WTC11 (cell line): ENCODE results near the gene CH25H. TPM values are rescaled to one million over a fixed set of nuclear protein-coding genes. Genes with fewer than 3 reads are reported as not detected.

Source experiments
- ATAC-seq: fragments of 200-7000 bp; cut with Tn5 transposase; 2 replicates; pipeline ENCODE4 v1.10.0; 2021; ENCODE audit warnings: mild to moderate bottlenecking, moderate library complexity
- CTCF ChIA-PET: fragments of 300-600 bp; sonication (Branson Sonifier 250); formaldehyde crosslinking; loops from one replicate; lab custom pipeline; 2021; ENCODE audit warnings: antibody characterized with exemption; lab: Charles Lee
- POLR2A ChIA-PET: fragments of 350-600 bp; sonication (Branson Sonifier 250); formaldehyde crosslinking; loops from one replicate; lab custom pipeline; 2021; ENCODE audit warnings: antibody characterized with exemption; lab: Charles Lee
- DNase-seq: peaks from one replicate; pipeline ENCODE4 v3.0.0; 2021; ENCODE audit warnings: low spot score
- H3K27ac Mint-ChIP-seq: 2 replicates; pipeline ENCODE4 v1.8.0; 2021; ENCODE audit warnings: mixed read lengths
- H3K27me3 Mint-ChIP-seq: 2 replicates; pipeline ENCODE4 v1.8.0; 2021; ENCODE audit warnings: low read depth, mild to moderate bottlenecking, moderate library complexity, mixed read lengths
- H3K36me3 Mint-ChIP-seq: 2 replicates; pipeline ENCODE4 v1.8.0; 2021; ENCODE audit warnings: mixed read lengths
- H3K4me1 Mint-ChIP-seq: 2 replicates; pipeline ENCODE4 v1.8.0; 2022; ENCODE audit warnings: mixed read lengths
- H3K4me3 Mint-ChIP-seq: 2 replicates; pipeline ENCODE4 v1.8.0; 2021; ENCODE audit warnings: mild to moderate bottlenecking, moderate library complexity, mixed read lengths
- H3K9me3 Mint-ChIP-seq: 2 replicates; pipeline ENCODE4 v1.8.0; 2021; ENCODE audit warnings: mixed read lengths
- CREM ChIP-seq: sonication (generic); formaldehyde crosslinking; IDR thresholded peaks from 2 replicates; pipeline ENCODE4 v1.8.1; 2022; ENCODE audit warnings: mild to moderate bottlenecking, missing genetic modification reagents, moderate library complexity
- EMX1 ChIP-seq: fragments of 250-450 bp; sonication (Bioruptor Pico); IDR thresholded peaks from 2 replicates; pipeline ENCODE4 v1.8.0; 2021; ENCODE audit warnings: mild to moderate bottlenecking
- FOXJ3 ChIP-seq: sonication (generic); formaldehyde crosslinking; IDR thresholded peaks from 2 replicates; pipeline ENCODE4 v1.9.0; 2021; ENCODE audit warnings: missing genetic modification reagents, mild to moderate bottlenecking, borderline replicate concordance
- FOXK1 ChIP-seq: sonication (generic); formaldehyde crosslinking; IDR thresholded peaks from 2 replicates; pipeline ENCODE4 v1.8.0; 2022; ENCODE audit warnings: mild to moderate bottlenecking, moderate library complexity, missing genetic modification reagents
- GABPB1 ChIP-seq: sonication (generic); formaldehyde crosslinking; IDR thresholded peaks from 2 replicates; pipeline ENCODE4 v1.8.1; 2023; ENCODE audit warnings: mild to moderate bottlenecking, missing genetic modification reagents
- NR1H2 ChIP-seq: sonication (generic); formaldehyde crosslinking; IDR thresholded peaks from 2 replicates; pipeline ENCODE4 v1.9.0; 2021; ENCODE audit warnings: mild to moderate bottlenecking, moderate library complexity, missing genetic modification reagents
- NR3C1 ChIP-seq: sonication (generic); formaldehyde crosslinking; conservative IDR thresholded peaks from 2 replicates; pipeline ENCODE4 v1.8.1; 2023; ENCODE audit warnings: low read depth, mild to moderate bottlenecking, missing genetic modification reagents
- OVOL2 ChIP-seq: fragments of 250-450 bp; sonication (Bioruptor Pico); IDR thresholded peaks from 2 replicates; pipeline ENCODE4 v1.9.0; 2021; ENCODE audit warnings: mild to moderate bottlenecking, borderline replicate concordance
- RORB ChIP-seq: fragments of 250-450 bp; sonication (Bioruptor Pico); IDR thresholded peaks from 2 replicates; pipeline ENCODE4 v1.9.0; 2021; ENCODE audit warnings: mild to moderate bottlenecking
- TEAD4 ChIP-seq: sonication (generic); formaldehyde crosslinking; IDR thresholded peaks from 2 replicates; pipeline ENCODE4 v1.8.0; 2022; ENCODE audit warnings: mild to moderate bottlenecking, missing genetic modification reagents
- ZNF232 ChIP-seq: sonication (generic); formaldehyde crosslinking; IDR thresholded peaks from 2 replicates; pipeline ENCODE4 v1.8.0; 2022; ENCODE audit warnings: mild to moderate bottlenecking, missing genetic modification reagents
- ZNF263 ChIP-seq: sonication (generic); formaldehyde crosslinking; IDR thresholded peaks from 2 replicates; pipeline ENCODE4 v1.8.1; 2022; ENCODE audit warnings: low read depth, mild to moderate bottlenecking, moderate library complexity, missing genetic modification reagents
- ZNF317 ChIP-seq: sonication (generic); formaldehyde crosslinking; IDR thresholded peaks from 2 replicates; pipeline ENCODE4 v1.8.1; 2023; ENCODE audit warnings: low read depth, mild to moderate bottlenecking, moderate library complexity, missing genetic modification reagents, borderline replicate concordance
- total RNA-seq: library from RNA; stranded (reverse); gene quantifications from 3 replicates; pipeline ENCODE4 v1.2.3, GENCODE V29; 2021
- TF ChIP-seq, protein P1 (sequence below): fragments of 250-450 bp; sonication (Bioruptor Pico); IDR thresholded peaks from 2 replicates; pipeline ENCODE4 v1.9.0; 2021; ENCODE audit warnings: mild to moderate bottlenecking
- TF ChIP-seq, protein P2 (sequence below): sonication (generic); formaldehyde crosslinking; IDR thresholded peaks from 2 replicates; pipeline ENCODE4 v1.8.0; 2022; ENCODE audit warnings: mild to moderate bottlenecking, missing genetic modification reagents

Gene CH25H
- total RNA-seq, 1 experiment from 2014 or later: not detected

DNA sequence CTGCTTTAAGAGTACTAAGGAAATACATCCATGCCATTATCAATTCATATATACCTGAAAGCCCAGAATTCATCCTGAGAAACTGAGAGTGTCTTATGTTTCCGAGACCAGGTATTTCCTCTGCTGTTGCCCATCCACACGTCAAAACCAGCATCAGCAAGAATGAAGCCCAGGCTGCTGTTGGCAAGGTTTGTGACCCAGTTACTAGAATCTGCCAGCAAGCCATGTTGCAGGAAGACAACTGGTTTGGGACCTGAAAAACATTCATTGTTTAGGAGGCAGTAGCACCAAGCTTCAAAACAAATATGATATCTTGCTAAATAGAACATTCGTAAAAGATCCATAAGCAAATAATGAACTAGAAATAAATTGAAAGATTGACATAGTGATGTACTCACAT is 21.0 kb upstream of the CH25H start:
- ChIA-PET CTCF (no interaction called here), POLR2A (no interaction called here)
- peaks cover 64% of the 10 kb centered on the region for H3K36me3 Mint-ChIP-seq
- ATAC-seq (no peak), DNase-seq (no peak)
- peaks cover 14% of the 10 kb centered on the region for H3K4me1 Mint-ChIP-seq
- H3K27ac Mint-ChIP-seq: no peak overlapping the region
- H3K4me3 Mint-ChIP-seq: no peak overlapping the region
- H3K9me3 Mint-ChIP-seq: peaks cover 29% of the 10 kb centered on the region
- no peaks in the 10 kb centered on the region for H3K27me3 Mint-ChIP-seq
- no peak for TF ChIP-seq NR3C1
- no peak for TF ChIP-seq EMX1 (CRISPR knock-in tag)
- TF ChIP-seq ZNF263 (CRISPR knock-in tag): no peak
- no peak for TF ChIP-seq RORB (CRISPR knock-in tag)

DNA sequence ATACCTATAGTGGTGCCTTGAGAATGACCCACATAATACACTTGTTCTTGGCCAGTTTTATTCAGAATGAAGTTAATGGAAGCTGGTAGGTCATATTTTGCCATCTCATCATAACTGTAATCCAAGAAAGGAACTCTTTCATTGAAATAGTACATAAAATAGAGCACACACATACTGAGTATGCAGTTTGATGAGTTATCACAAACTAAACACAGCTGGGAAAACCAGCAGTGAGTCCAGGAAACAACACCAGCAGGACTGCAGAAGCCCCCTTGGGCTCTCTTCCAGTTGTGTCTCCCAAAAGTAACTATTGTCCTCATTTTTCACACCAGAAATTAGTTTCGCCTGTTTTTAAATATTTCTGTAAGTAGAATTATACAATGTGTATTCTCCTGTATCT is 19.8 kb upstream of the CH25H start:
- peaks cover 19% of the 10 kb centered on the region for H3K4me1 Mint-ChIP-seq
- no peak overlapping the region for H3K4me3 Mint-ChIP-seq
- CTCF ChIA-PET: no interaction called here
- ATAC-seq (no peak), DNase-seq (no peak)
- peaks cover 64% of the 10 kb centered on the region for H3K36me3 Mint-ChIP-seq
- no peak for TF ChIP-seq ZNF317 (CRISPR knock-in tag)
- no peak for TF ChIP-seq ZNF232 (CRISPR knock-in tag)
- TF ChIP-seq, protein P1, sequence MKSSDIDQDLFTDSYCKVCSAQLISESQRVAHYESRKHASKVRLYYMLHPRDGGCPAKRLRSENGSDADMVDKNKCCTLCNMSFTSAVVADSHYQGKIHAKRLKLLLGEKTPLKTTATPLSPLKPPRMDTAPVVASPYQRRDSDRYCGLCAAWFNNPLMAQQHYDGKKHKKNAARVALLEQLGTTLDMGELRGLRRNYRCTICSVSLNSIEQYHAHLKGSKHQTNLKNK: no peak
- no peak for TF ChIP-seq FOXJ3 (CRISPR knock-in tag)
- TF ChIP-seq NR1H2 (CRISPR knock-in tag): no peak
- no peak for TF ChIP-seq OVOL2 (CRISPR knock-in tag)
- TF ChIP-seq, protein P2, sequence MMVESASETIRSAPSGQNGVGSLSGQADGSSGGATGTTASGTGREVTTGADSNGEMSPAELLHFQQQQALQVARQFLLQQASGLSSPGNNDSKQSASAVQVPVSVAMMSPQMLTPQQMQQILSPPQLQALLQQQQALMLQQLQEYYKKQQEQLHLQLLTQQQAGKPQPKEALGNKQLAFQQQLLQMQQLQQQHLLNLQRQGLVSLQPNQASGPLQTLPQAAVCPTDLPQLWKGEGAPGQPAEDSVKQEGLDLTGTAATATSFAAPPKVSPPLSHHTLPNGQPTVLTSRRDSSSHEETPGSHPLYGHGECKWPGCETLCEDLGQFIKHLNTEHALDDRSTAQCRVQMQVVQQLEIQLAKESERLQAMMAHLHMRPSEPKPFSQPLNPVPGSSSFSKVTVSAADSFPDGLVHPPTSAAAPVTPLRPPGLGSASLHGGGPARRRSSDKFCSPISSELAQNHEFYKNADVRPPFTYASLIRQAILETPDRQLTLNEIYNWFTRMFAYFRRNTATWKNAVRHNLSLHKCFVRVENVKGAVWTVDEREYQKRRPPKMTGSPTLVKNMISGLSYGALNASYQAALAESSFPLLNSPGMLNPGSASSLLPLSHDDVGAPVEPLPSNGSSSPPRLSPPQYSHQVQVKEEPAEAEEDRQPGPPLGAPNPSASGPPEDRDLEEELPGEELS (CRISPR knock-in tag): no peak
- no peaks in the 10 kb centered on the region for H3K27me3 Mint-ChIP-seq
- H3K27ac Mint-ChIP-seq: no peak overlapping the region
- peaks cover 29% of the 10 kb centered on the region for H3K9me3 Mint-ChIP-seq
- POLR2A ChIA-PET: no interaction called here

DNA sequence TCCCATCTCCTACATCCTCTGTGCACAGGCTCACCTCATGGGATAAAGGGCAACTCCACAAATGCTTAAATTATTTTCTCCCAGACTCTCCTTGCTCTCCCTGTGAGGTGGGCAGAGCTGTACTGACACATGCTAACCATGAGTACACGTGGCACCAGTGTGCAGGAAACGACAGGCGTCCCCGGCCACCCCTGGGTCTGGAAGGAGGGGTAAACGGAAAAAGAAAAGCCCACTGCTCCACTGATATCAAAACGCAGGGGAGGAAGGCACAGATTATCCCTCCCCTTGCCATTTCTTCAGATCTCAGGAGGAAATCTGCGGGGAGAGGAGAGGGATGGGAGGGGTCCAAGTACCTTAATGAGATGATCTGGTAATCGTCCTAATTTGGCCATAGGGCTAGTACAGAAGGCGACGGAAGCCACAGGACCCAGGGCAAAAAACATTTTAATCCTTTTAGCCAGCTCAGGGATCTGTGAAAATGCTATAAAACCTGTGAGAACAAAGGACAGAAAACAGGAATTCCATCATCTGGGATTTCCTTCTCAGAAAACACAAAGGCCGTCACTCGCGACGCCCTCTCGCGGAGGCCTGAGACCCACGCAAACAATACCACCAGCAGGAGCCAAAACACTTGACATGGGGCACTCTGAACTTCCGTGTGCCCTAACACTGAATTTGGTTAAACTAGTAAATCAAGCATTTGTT is 17.8 kb upstream of the CH25H start:
- ATAC-seq (no peak), DNase-seq (no peak)
- H3K27me3 Mint-ChIP-seq: no peaks in the 10 kb centered on the region
- POLR2A ChIA-PET: no interaction called here
- H3K4me3 Mint-ChIP-seq: no peak overlapping the region
- H3K9me3 Mint-ChIP-seq: peaks cover 29% of the 10 kb centered on the region
- H3K4me1 Mint-ChIP-seq: peaks cover 32% of the 10 kb centered on the region
- CTCF ChIA-PET: interaction anchor here (1.5 kb wide), 1 partner anchor 496 kb away, joined by 4 read pairs; no protein-coding TSS in a partner anchor
- H3K27ac Mint-ChIP-seq: peak overlapping the region; percentile 48; the same call in 1 of the 2 replicates
- peaks cover 47% of the 10 kb centered on the region for H3K36me3 Mint-ChIP-seq
- TF ChIP-seq GABPB1 (CRISPR knock-in tag) (no peak), FOXK1 (CRISPR knock-in tag) (no peak), TEAD4 (CRISPR knock-in tag) (no peak), OVOL2 (CRISPR knock-in tag) (no peak)

DNA sequence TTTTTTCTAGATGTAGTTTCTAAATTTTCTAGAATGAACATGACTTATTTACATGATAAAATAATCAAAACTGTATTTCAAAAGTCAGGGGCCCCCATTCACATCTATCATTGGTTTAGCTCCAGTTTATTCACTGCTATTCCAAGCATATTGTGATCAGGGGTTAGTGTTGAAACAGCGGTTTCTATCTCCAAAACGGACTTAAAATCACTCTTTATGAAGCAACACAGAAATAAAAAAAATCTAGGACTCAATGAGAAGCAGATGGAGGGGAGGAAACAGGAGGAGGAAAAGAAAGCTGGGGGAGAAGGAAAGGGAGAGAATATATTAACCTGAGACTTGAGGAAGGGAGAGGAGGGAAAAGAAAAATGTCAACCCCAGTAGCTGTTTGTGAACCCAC is 14.8 kb upstream of the CH25H start:
- ATAC-seq (no peak), DNase-seq (no peak)
- TF ChIP-seq CREM: no peak
- H3K36me3 Mint-ChIP-seq: peaks cover 21% of the 10 kb centered on the region
- peaks cover 9% of the 10 kb centered on the region; the same call in 1 of the 2 replicates for H3K9me3 Mint-ChIP-seq
- ChIA-PET CTCF (interaction anchor here (0.9 kb wide), 1 partner anchor 192 kb away, joined by 3 read pairs; no protein-coding TSS in a partner anchor), POLR2A (no interaction called here)
- H3K27ac Mint-ChIP-seq: 0 out of 2 replicates have a peak overlapping the region, but pooled peaks have one; percentile 6
- H3K4me3 Mint-ChIP-seq: no peak overlapping the region
- H3K27me3 Mint-ChIP-seq: no peaks in the 10 kb centered on the region
- H3K4me1 Mint-ChIP-seq: peaks cover 32% of the 10 kb centered on the region
